Immature natural killer cell (primary cell): ENCODE data around the gene TAPT1. TPM values are rescaled to one million over a fixed set of nuclear protein-coding genes. Genes with fewer than 3 reads are reported as not detected.
A peak's percentile ranks its signal among the peaks of the same experiment; 100 is the strongest.

Source experiments
- DNase-seq, 3 donors: peaks; one replicate each; pipeline ENCODE4 v3.0.0; 2022; ENCODE audit warnings: mixed read lengths in 1 of 3
- H3K27ac Mint-ChIP-seq, 6 donors: one replicate each; pipeline ENCODE4 v1.8.0; 2020; ENCODE audit warnings: mixed read lengths in 6 of 6, mild to moderate bottlenecking in 5 of 6, inconsistent platforms in 4 of 6, moderate library complexity in 3 of 6
- H3K27me3 Mint-ChIP-seq, 3 donors: one replicate each; pipeline ENCODE4 v1.8.0; 2020 to 2021; ENCODE audit warnings: low read depth in 3 of 3, mild to moderate bottlenecking in 3 of 3, mixed read lengths in 3 of 3, moderate library complexity in 3 of 3, inconsistent platforms in 1 of 3
- H3K36me3 Mint-ChIP-seq, 3 donors: one replicate each; pipeline ENCODE4 v1.8.0; 2020; ENCODE audit warnings: mixed read lengths in 3 of 3, inconsistent platforms in 2 of 3, mild to moderate bottlenecking in 2 of 3
- H3K4me1 Mint-ChIP-seq, 2 donors: one replicate each; pipeline ENCODE4 v1.8.0; 2020; ENCODE audit warnings: inconsistent platforms in 2 of 2, mild to moderate bottlenecking in 2 of 2, mixed read lengths in 2 of 2, moderate library complexity in 1 of 2
- H3K4me3 Mint-ChIP-seq, 5 donors: one replicate each; pipeline ENCODE4 v1.8.0; 2020; ENCODE audit warnings: mild to moderate bottlenecking in 5 of 5, mixed read lengths in 5 of 5, inconsistent platforms in 3 of 5, moderate library complexity in 3 of 5
- H3K9me3 Mint-ChIP-seq, 6 donors: one replicate each; pipeline ENCODE4 v1.8.0; 2020; ENCODE audit warnings: mild to moderate bottlenecking in 6 of 6, mixed read lengths in 6 of 6, inconsistent platforms in 4 of 6, moderate library complexity in 3 of 6
- polyA plus RNA-seq, 3 donors: library from polyadenylated mRNA; unstranded; fragments of 300-500 nt; fragmentation: Illumina TruSeq; gene quantifications; one replicate each; pipeline ENCODE4 v1.2.3, GENCODE V29; 2021

TAPT1 gene
- polyA plus RNA-seq, 3 donors from 2014 or later: 10.1 to 22.0 (median 17.9) TPM

GRCh38 chr4:16122308-16122711, 104.0 kb downstream of the TAPT1 start:
- Mint-ChIP-seq H3K4me1 (peaks cover 9 to 19% of the 10 kb centered on the region in 2 donors), H3K9me3 (no peaks in the 10 kb centered on the region), H3K36me3 (no peaks in the 10 kb centered on the region), H3K27me3 (peaks cover 1 to 7% (median 2%) of the 10 kb centered on the region in 3 donors), H3K4me3 (peak overlapping the region in 1 of 5 donors; percentile 2), H3K27ac (no peak overlapping the region)
- no peak for DNase-seq

GRCh38 chr4:16120720-16121119, 105.6 kb downstream of the TAPT1 start:
- Mint-ChIP-seq H3K4me1 (peaks cover 9 to 19% of the 10 kb centered on the region in 2 donors), H3K27ac (no peak overlapping the region), H3K27me3 (peaks cover 1 to 8% (median 2%) of the 10 kb centered on the region in 3 donors), H3K9me3 (no peaks in the 10 kb centered on the region), H3K4me3 (no peak overlapping the region), H3K36me3 (no peaks in the 10 kb centered on the region)
- DNase-seq: no peak

- no peak overlapping the region for H3K4me3 Mint-ChIP-seq
- peaks cover 9 to 19% of the 10 kb centered on the region in 2 donors for H3K4me1 Mint-ChIP-seq
- DNase-seq: no peak
- H3K9me3 Mint-ChIP-seq: no peaks in the 10 kb centered on the region
- no peak overlapping the region for H3K27ac Mint-ChIP-seq
- H3K36me3 Mint-ChIP-seq: no peaks in the 10 kb centered on the region
- peaks cover 2 to 11% (median 2%) of the 10 kb centered on the region in 3 donors for H3K27me3 Mint-ChIP-seq
Measured at GRCh38 chr4:16119981-16120380, 106.3 kb downstream of the TAPT1 start.

- no peak for DNase-seq
- peaks cover 2 to 11% (median 3%) of the 10 kb centered on the region in 3 donors for H3K27me3 Mint-ChIP-seq
- no peak overlapping the region for H3K4me3 Mint-ChIP-seq
- no peaks in the 10 kb centered on the region for H3K36me3 Mint-ChIP-seq
- H3K9me3 Mint-ChIP-seq: no peaks in the 10 kb centered on the region
- no peak overlapping the region for H3K27ac Mint-ChIP-seq
- peaks cover 7 to 14% of the 10 kb centered on the region in 2 donors for H3K4me1 Mint-ChIP-seq
Measured at GRCh38 chr4:16118090-16118489, 108.2 kb downstream of the TAPT1 start.

GRCh38 chr4:16117164-16117563, 109.1 kb downstream of the TAPT1 start:
- Mint-ChIP-seq H3K4me1 (peaks cover 0 to 4% of the 10 kb centered on the region in 2 donors), H3K27me3 (peaks cover 2 to 13% (median 3%) of the 10 kb centered on the region in 3 donors), H3K36me3 (no peaks in the 10 kb centered on the region), H3K9me3 (no peaks in the 10 kb centered on the region), H3K4me3 (no peak overlapping the region), H3K27ac (no peak overlapping the region)
- DNase-seq: no peak

- no peaks in the 10 kb centered on the region for H3K4me1 Mint-ChIP-seq
- no peak overlapping the region for H3K27ac Mint-ChIP-seq
- H3K4me3 Mint-ChIP-seq: no peak overlapping the region
- no peaks in the 10 kb centered on the region for H3K9me3 Mint-ChIP-seq
- no peaks in the 10 kb centered on the region for H3K36me3 Mint-ChIP-seq
- DNase-seq: no peak
- H3K27me3 Mint-ChIP-seq: peaks cover 2 to 15% (median 3%) of the 10 kb centered on the region in 3 donors
Measured at GRCh38 chr4:16116493-16116990, 109.7 kb downstream of the TAPT1 start.

GRCh38 chr4:16116019-16116418, 110.3 kb downstream of the TAPT1 start:
- Mint-ChIP-seq H3K9me3 (no peaks in the 10 kb centered on the region), H3K27me3 (peaks cover 0 to 15% (median 3%) of the 10 kb centered on the region in 3 donors), H3K27ac (no peak overlapping the region), H3K36me3 (no peaks in the 10 kb centered on the region), H3K4me3 (no peak overlapping the region), H3K4me1 (no peaks in the 10 kb centered on the region)
- DNase-seq: no peak

GRCh38 chr4:16114546-16114945, 111.7 kb downstream of the TAPT1 start:
- DNase-seq: no peak
- no peak overlapping the region for H3K27ac Mint-ChIP-seq
- H3K36me3 Mint-ChIP-seq: no peaks in the 10 kb centered on the region
- H3K4me1 Mint-ChIP-seq: no peaks in the 10 kb centered on the region
- no peaks in the 10 kb centered on the region for H3K9me3 Mint-ChIP-seq
- H3K4me3 Mint-ChIP-seq: no peak overlapping the region
- H3K27me3 Mint-ChIP-seq: peaks cover 0 to 15% (median 2%) of the 10 kb centered on the region in 3 donors

GRCh38 chr4:16113741-16114140, 112.5 kb downstream of the TAPT1 start:
- Mint-ChIP-seq H3K27ac (no peak overlapping the region), H3K4me3 (no peak overlapping the region), H3K36me3 (no peaks in the 10 kb centered on the region), H3K9me3 (no peaks in the 10 kb centered on the region), H3K4me1 (no peaks in the 10 kb centered on the region), H3K27me3 (peaks cover 0 to 11% (median 2%) of the 10 kb centered on the region in 3 donors)
- no peak for DNase-seq

GRCh38 chr4:16111533-16111932, 114.7 kb downstream of the TAPT1 start:
- no peak overlapping the region for H3K4me3 Mint-ChIP-seq
- H3K36me3 Mint-ChIP-seq: no peaks in the 10 kb centered on the region
- no peak for DNase-seq
- no peaks in the 10 kb centered on the region for H3K9me3 Mint-ChIP-seq
- no peaks in the 10 kb centered on the region for H3K4me1 Mint-ChIP-seq
- H3K27me3 Mint-ChIP-seq: peaks cover 3 to 8% (median 5%) of the 10 kb centered on the region in 3 donors
- H3K27ac Mint-ChIP-seq: no peak overlapping the region

GRCh38 chr4:16110661-16111290, 115.5 kb downstream of the TAPT1 start:
- H3K36me3 Mint-ChIP-seq: no peaks in the 10 kb centered on the region
- no peak overlapping the region for H3K27ac Mint-ChIP-seq
- no peaks in the 10 kb centered on the region for H3K9me3 Mint-ChIP-seq
- no peak overlapping the region for H3K4me3 Mint-ChIP-seq
- H3K4me1 Mint-ChIP-seq: no peaks in the 10 kb centered on the region
- peaks cover 3 to 8% (median 5%) of the 10 kb centered on the region in 3 donors for H3K27me3 Mint-ChIP-seq
- DNase-seq: no peak

Other genes with a start within 250 kb of the TAPT1 start
- gene PROM1, start 142.4 kb downstream of the TAPT1 start, polyA plus RNA-seq: under 1 TPM in 2 of 3 donors, not detected in 1; 0.11 to 0.16 TPM